HepG2 (cell line): ENCODE results near the gene PTAR1. TPM values are rescaled to one million over a fixed set of nuclear protein-coding genes. Genes with fewer than 3 reads are reported as not detected.

Experiments
- ARNTL ChIP-seq: sonication (generic); formaldehyde crosslinking; IDR thresholded peaks from 2 replicates; pipeline ENCODE4 v1.4.0; 2020; ENCODE audit warnings: mild to moderate bottlenecking, missing genetic modification reagents
- CEBPG ChIP-seq: IDR thresholded peaks from 2 replicates; pipeline ENCODE4 v1.6.1; 2016
- NFE2L2 ChIP-seq: fragments of 150-350 bp; IDR thresholded peaks from 2 replicates; pipeline ENCODE4 v1.6.1; 2014; ENCODE audit warnings: low read length
- PHF20 ChIP-seq: sonication (generic); formaldehyde crosslinking; IDR thresholded peaks from 2 replicates; pipeline ENCODE4 v1.5.0; 2020; ENCODE audit warnings: mild to moderate bottlenecking, missing genetic modification reagents
- SIN3B ChIP-seq: fragments of 150-350 bp; IDR thresholded peaks from 2 replicates; pipeline ENCODE4 v1.6.1; 2014; ENCODE audit warnings: low read length
- SNAPC2 ChIP-seq: sonication (generic); formaldehyde crosslinking; IDR thresholded peaks from 2 replicates; pipeline ENCODE4 v1.8.1; 2022; ENCODE audit warnings: mild to moderate bottlenecking, missing genetic modification reagents
- TSC22D2 ChIP-seq: sonication (generic); formaldehyde crosslinking; IDR thresholded peaks from 2 replicates; pipeline ENCODE4 v1.5.1; 2020; ENCODE audit warnings: missing genetic modification reagents, mild to moderate bottlenecking, borderline replicate concordance
- ZBTB1 ChIP-seq: sonication (generic); formaldehyde crosslinking; IDR thresholded peaks from 2 replicates; pipeline ENCODE4 v1.4.0; 2020; ENCODE audit warnings: missing genetic modification reagents, borderline replicate concordance
- ZBTB7B ChIP-seq: sonication (generic); formaldehyde crosslinking; IDR thresholded peaks from 2 replicates; pipeline ENCODE4 v1.4.0; 2020; ENCODE audit warnings: missing genetic modification reagents
- ZBTB8A ChIP-seq: sonication (generic); formaldehyde crosslinking; IDR thresholded peaks from 2 replicates; pipeline ENCODE4 v1.4.0; 2020; ENCODE audit warnings: mild to moderate bottlenecking, low read depth, missing genetic modification reagents, borderline replicate concordance
- ZNF558 ChIP-seq: sonication (generic); formaldehyde crosslinking; IDR thresholded peaks from 2 replicates; pipeline ENCODE4 v1.9.0; 2022; ENCODE audit warnings: mild to moderate bottlenecking, missing genetic modification reagents, borderline replicate concordance
- polyA plus RNA-seq, 8 experiments: library from polyadenylated mRNA; depleted of rRNA in 3 of 8; stranded (reverse) in 7 of 8; unstranded in 1 of 8; fragments of >200 nt; fragmentation: Illumina TruSeq in 4 of 8; extraction: Trizol in 4 of 8; gene quantifications; 2 replicates each; pipeline versions ENCODE4 v1.2.1 to v1.2.3, GENCODE V29; 2011 to 2016; ENCODE audit warnings: low read depth in 4 of 8, missing spikeins in 1 of 8, mixed read lengths in 1 of 8; ENCODE audit not compliant: insufficient read depth in 1 of 8
- total RNA-seq, 5 experiments: library from RNA; depleted of rRNA; stranded (reverse); fragments of >200 nt; fragmentation: Illumina TruSeq; extraction: Trizol; gene quantifications; 2 replicates each; pipeline ENCODE4 v1.2.3, GENCODE V29; 2016; ENCODE audit warnings: low read depth in 1 of 5
- TF ChIP-seq, protein P1 (sequence below): sonication (generic); formaldehyde crosslinking; IDR thresholded peaks from 2 replicates; pipeline ENCODE4 v1.5.0; 2020; ENCODE audit warnings: missing genetic modification reagents
- TF ChIP-seq, protein P2 (sequence below): sonication (generic); formaldehyde crosslinking; IDR thresholded peaks from 2 replicates; pipeline ENCODE4 v1.5.0; 2020; ENCODE audit warnings: mild to moderate bottlenecking, missing genetic modification reagents, borderline replicate concordance
- TF ChIP-seq, protein P3 (sequence below): sonication (generic); formaldehyde crosslinking; IDR thresholded peaks from 2 replicates; pipeline ENCODE4 v1.5.0; 2020; ENCODE audit warnings: mild to moderate bottlenecking, missing genetic modification reagents, borderline replicate concordance

Gene PTAR1
- total and polyA plus RNA-seq, 2 of the 13 experiments (the other 11 are each of a cell fraction or from before 2014, with no cell fraction given) = 26.5 to 42.1 TPM

DNA sequence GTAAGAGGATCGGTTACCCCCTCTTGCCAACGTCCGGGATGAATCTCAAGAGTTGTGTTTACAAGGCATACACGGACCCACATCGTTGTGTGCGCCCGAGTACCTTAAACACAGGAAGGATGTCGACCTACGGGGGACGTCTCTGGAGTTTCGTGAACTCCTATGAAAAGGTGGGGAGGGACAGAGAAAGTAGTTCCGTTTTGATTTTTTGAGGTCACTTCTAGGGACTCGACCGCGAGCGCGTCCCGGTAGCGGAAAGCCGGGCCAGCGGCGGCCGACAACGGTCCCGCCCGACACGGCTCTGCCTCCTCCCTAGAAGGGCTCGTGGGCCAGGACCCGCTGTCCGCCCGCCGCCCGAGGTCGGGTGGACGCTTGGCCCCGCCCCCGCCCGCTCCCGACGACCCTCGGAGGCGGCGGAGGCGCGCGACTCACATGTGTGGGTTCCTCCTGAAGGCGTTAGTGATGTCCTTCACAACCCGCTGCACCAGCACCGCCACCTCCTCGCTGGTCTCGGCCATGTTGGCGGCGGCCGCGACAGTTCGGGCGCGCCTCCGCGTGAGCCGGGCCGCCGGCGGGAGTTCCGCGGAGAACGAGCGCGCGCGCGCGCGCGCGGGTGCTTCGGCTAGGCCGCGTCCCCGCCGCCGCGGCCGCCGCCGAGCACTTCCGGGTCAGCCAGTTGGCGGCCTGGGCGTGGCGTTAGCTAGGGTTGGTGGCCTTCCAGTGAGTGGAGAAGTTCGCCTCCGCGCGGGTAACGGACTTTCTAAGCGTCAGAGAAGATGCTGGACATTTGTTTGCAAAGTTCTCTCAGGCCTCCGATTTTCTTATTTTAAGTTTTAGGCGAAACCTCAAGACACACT is at the start of gene PTAR1 (continued):
- TF ChIP-seq ZBTB1 (CRISPR knock-in tag) (no peak), CEBPG (CRISPR knock-in tag) (no peak), SIN3B (no peak), PHF20 (0 out of 2 replicates have a peak, but pooled peaks have one; percentile 33), ZNF558 (CRISPR knock-in tag) (no peak), TSC22D2 (CRISPR knock-in tag) (no peak), ZBTB8A (CRISPR knock-in tag) (no peak), NFE2L2 (no peak), ZBTB7B (CRISPR knock-in tag) (no peak), SNAPC2 (0 out of 2 replicates have a peak, but pooled peaks have one; percentile 23), ARNTL (CRISPR knock-in tag) (no peak)
- TF ChIP-seq, protein P1, sequence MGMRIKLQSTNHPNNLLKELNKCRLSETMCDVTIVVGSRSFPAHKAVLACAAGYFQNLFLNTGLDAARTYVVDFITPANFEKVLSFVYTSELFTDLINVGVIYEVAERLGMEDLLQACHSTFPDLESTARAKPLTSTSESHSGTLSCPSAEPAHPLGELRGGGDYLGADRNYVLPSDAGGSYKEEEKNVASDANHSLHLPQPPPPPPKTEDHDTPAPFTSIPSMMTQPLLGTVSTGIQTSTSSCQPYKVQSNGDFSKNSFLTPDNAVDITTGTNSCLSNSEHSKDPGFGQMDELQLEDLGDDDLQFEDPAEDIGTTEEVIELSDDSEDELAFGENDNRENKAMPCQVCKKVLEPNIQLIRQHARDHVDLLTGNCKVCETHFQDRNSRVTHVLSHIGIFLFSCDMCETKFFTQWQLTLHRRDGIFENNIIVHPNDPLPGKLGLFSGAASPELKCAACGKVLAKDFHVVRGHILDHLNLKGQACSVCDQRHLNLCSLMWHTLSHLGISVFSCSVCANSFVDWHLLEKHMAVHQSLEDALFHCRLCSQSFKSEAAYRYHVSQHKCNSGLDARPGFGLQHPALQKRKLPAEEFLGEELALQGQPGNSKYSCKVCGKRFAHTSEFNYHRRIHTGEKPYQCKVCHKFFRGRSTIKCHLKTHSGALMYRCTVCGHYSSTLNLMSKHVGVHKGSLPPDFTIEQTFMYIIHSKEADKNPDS = no peak
- TF ChIP-seq, protein P2, sequence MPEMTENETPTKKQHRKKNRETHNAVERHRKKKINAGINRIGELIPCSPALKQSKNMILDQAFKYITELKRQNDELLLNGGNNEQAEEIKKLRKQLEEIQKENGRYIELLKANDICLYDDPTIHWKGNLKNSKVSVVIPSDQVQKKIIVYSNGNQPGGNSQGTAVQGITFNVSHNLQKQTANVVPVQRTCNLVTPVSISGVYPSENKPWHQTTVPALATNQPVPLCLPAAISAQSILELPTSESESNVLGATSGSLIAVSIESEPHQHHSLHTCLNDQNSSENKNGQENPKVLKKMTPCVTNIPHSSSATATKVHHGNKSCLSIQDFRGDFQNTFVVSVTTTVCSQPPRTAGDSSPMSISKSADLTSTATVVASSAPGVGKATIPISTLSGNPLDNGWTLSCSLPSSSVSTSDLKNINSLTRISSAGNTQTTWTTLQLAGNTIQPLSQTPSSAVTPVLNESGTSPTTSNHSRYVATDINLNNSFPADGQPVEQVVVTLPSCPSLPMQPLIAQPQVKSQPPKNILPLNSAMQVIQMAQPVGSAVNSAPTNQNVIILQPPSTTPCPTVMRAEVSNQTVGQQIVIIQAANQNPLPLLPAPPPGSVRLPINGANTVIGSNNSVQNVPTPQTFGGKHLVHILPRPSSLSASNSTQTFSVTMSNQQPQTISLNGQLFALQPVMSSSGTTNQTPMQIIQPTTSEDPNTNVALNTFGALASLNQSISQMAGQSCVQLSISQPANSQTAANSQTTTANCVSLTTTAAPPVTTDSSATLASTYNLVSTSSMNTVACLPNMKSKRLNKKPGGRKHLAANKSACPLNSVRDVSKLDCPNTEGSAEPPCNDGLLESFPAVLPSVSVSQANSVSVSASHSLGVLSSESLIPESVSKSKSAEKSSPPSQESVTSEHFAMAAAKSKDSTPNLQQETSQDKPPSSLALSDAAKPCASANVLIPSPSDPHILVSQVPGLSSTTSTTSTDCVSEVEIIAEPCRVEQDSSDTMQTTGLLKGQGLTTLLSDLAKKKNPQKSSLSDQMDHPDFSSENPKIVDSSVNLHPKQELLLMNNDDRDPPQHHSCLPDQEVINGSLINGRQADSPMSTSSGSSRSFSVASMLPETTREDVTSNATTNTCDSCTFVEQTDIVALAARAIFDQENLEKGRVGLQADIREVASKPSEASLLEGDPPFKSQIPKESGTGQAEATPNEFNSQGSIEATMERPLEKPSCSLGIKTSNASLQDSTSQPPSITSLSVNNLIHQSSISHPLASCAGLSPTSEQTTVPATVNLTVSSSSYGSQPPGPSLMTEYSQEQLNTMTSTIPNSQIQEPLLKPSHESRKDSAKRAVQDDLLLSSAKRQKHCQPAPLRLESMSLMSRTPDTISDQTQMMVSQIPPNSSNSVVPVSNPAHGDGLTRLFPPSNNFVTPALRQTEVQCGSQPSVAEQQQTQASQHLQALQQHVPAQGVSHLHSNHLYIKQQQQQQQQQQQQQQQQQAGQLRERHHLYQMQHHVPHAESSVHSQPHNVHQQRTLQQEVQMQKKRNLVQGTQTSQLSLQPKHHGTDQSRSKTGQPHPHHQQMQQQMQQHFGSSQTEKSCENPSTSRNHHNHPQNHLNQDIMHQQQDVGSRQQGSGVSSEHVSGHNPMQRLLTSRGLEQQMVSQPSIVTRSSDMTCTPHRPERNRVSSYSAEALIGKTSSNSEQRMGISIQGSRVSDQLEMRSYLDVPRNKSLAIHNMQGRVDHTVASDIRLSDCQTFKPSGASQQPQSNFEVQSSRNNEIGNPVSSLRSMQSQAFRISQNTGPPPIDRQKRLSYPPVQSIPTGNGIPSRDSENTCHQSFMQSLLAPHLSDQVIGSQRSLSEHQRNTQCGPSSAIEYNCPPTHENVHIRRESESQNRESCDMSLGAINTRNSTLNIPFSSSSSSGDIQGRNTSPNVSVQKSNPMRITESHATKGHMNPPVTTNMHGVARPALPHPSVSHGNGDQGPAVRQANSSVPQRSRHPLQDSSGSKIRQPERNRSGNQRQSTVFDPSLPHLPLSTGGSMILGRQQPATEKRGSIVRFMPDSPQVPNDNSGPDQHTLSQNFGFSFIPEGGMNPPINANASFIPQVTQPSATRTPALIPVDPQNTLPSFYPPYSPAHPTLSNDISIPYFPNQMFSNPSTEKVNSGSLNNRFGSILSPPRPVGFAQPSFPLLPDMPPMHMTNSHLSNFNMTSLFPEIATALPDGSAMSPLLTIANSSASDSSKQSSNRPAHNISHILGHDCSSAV (CRISPR knock-in tag) = no peak
- TF ChIP-seq, protein P3, sequence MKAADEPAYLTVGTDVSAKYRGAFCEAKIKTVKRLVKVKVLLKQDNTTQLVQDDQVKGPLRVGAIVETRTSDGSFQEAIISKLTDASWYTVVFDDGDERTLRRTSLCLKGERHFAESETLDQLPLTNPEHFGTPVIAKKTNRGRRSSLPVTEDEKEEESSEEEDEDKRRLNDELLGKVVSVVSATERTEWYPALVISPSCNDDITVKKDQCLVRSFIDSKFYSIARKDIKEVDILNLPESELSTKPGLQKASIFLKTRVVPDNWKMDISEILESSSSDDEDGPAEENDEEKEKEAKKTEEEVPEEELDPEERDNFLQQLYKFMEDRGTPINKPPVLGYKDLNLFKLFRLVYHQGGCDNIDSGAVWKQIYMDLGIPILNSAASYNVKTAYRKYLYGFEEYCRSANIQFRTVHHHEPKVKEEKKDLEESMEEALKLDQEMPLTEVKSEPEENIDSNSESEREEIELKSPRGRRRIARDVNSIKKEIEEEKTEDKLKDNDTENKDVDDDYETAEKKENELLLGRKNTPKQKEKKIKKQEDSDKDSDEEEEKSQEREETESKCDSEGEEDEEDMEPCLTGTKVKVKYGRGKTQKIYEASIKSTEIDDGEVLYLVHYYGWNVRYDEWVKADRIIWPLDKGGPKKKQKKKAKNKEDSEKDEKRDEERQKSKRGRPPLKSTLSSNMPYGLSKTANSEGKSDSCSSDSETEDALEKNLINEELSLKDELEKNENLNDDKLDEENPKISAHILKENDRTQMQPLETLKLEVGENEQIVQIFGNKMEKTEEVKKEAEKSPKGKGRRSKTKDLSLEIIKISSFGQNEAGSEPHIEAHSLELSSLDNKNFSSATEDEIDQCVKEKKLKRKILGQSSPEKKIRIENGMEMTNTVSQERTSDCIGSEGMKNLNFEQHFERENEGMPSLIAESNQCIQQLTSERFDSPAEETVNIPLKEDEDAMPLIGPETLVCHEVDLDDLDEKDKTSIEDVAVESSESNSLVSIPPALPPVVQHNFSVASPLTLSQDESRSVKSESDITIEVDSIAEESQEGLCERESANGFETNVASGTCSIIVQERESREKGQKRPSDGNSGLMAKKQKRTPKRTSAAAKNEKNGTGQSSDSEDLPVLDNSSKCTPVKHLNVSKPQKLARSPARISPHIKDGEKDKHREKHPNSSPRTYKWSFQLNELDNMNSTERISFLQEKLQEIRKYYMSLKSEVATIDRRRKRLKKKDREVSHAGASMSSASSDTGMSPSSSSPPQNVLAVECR (CRISPR knock-in tag) = peak; percentile 80
